ENCODE data around the gene SH2D2A. TPM values are rescaled to one million over a fixed set of nuclear protein-coding genes. Genes with fewer than 3 reads are reported as not detected.

The SH2D2A gene
- total and polyA plus RNA-seq, 9 of the 15 experiments (the other 6 are each of a cell fraction or from before 2014, with no cell fraction given) = 0.89 to 33.6 (median 6.9) TPM

- no peak for TF ChIP-seq ATF4 (CRISPR knock-in tag; IDR thresholded peaks at IDR 0.05)
- peak; percentile 26 to 89 for TF ChIP-seq AFF1 (IDR thresholded peaks at IDR 0.05; ENCODE audit: low read depth in 1 of 2, partially characterized antibody in 2 of 2)
- no peak for TF ChIP-seq SIN3A (IDR thresholded peaks at IDR 0.05; ENCODE audit: borderline replicate concordance in 2 of 2, control insufficient read depth in 1 of 2, low read depth in 2 of 2, low read length in 2 of 2)
- no peak for TF ChIP-seq THAP7 (CRISPR knock-in tag; IDR thresholded peaks at IDR 0.05)
- no peak for TF ChIP-seq PBX2 (CRISPR knock-in tag; IDR thresholded peaks at IDR 0.05; ENCODE audit: low read depth)
- peak; percentile 74 for TF ChIP-seq PBX2 (tag; conservative IDR thresholded peaks at IDR 0.05; ENCODE audit: low read depth)
- no peak for TF ChIP-seq KLF10 (CRISPR knock-in tag; IDR thresholded peaks at IDR 0.05)
- TF ChIP-seq HLTF (IDR thresholded peaks at IDR 0.05) = peak; percentile 94
- no peak for TF ChIP-seq BRF2 (IDR thresholded peaks at IDR 0.05; ENCODE audit: borderline replicate concordance, insufficient read depth, insufficient read length)
- TF ChIP-seq ETV6 (IDR thresholded peaks at IDR 0.05; ENCODE audit: borderline replicate concordance in 1 of 2, low read depth in 2 of 2, low read length in 1 of 2) = peak in 1 of 2 experiments; percentile 62; a peak in 2 of 4 replicates
- TF ChIP-seq ETV6 (CRISPR knock-in tag; IDR thresholded peaks at IDR 0.05; ENCODE audit: borderline replicate concordance) = no peak
- TF ChIP-seq NR4A1 (CRISPR knock-in tag; IDR thresholded peaks at IDR 0.05) = 0 out of 2 replicates have a peak, but pooled peaks have one; percentile 41
- no peak for TF ChIP-seq NR4A1 (tag; IDR thresholded peaks at IDR 0.05)
- TF ChIP-seq ZNF395 (CRISPR knock-in tag; IDR thresholded peaks at IDR 0.05) = peak; percentile 59; the same call in 1 of the 2 replicates
- peak; percentile 65; the same call in 1 of the 2 replicates for TF ChIP-seq KLF16 (IDR thresholded peaks at IDR 0.05)
- TF ChIP-seq C11orf30 (IDR thresholded peaks at IDR 0.05; ENCODE audit: low read depth) = peak; percentile 91
- TF ChIP-seq HDGF (IDR thresholded peaks at IDR 0.05) = peak; percentile 97
Observed at GRCh38 chr1:156862997-156863599, 46.5 kb upstream of the SH2D2A start (continued).

Data from K562 (cell line).